GM19238 (cell line): Measurements from ENCODE around the gene DDX6.
"Not testable (repeated sequence)": the region's sequence is repeated elsewhere in the genome, so short reads cannot be mapped to it uniquely, and the experiment has no call there.

ENCODE experiments used
- DNase-seq: peaks from one replicate; pipeline ENCODE4 v3.0.0; 2011; ENCODE audit warnings: low spot score; ENCODE audit not compliant: insufficient read length

Gene DDX6, protein sequence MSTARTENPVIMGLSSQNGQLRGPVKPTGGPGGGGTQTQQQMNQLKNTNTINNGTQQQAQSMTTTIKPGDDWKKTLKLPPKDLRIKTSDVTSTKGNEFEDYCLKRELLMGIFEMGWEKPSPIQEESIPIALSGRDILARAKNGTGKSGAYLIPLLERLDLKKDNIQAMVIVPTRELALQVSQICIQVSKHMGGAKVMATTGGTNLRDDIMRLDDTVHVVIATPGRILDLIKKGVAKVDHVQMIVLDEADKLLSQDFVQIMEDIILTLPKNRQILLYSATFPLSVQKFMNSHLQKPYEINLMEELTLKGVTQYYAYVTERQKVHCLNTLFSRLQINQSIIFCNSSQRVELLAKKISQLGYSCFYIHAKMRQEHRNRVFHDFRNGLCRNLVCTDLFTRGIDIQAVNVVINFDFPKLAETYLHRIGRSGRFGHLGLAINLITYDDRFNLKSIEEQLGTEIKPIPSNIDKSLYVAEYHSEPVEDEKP

DNA sequence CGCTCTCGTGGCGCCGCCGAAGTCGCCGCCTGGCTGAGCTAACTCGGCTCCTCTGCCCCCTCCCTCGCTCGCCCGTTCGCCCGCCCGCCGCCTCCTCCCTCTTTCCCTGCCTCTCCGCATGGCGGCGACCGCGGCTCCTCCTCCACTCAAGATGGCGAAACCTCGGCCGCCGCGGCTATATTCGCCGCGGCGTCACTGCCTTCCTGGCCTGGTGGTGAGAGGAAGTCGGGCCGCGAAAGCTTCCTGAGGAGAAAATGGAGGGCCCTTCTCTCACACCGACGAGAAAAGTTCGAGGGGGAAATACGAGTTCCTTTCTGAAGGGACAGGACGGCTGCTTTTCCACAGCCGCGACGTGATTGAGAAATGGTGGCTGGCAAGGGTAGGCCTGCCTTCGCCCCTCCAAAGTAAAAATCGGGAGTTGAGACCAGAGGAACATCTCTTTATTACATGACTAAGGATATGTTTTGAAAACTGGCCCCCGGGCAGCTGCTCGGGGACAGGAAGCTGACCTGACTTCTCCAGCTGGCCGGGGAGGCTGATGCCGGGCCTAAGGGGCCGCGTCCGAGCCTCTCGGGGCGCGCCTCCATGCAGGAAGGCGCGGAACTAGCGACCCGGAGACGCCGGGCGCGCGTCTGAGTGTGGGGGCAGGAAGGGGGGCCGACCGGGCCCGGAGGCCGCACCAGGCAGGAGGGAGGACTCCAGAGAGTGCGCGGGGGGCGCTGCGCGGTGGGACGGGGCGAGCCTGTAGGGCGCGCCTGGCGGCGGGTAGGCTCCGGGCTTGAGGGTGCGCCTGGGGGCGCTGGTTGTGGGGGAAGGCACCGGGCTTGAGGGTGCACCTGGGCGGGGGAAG lies at the start of gene DDX6:
DDX6 (minus strand) TSS at position 54 of the 850 bp plus-strand sequence. CDS start 4,913 bp downstream, outside the sequence.
- peak; percentile 74 for DNase-seq

DNA sequence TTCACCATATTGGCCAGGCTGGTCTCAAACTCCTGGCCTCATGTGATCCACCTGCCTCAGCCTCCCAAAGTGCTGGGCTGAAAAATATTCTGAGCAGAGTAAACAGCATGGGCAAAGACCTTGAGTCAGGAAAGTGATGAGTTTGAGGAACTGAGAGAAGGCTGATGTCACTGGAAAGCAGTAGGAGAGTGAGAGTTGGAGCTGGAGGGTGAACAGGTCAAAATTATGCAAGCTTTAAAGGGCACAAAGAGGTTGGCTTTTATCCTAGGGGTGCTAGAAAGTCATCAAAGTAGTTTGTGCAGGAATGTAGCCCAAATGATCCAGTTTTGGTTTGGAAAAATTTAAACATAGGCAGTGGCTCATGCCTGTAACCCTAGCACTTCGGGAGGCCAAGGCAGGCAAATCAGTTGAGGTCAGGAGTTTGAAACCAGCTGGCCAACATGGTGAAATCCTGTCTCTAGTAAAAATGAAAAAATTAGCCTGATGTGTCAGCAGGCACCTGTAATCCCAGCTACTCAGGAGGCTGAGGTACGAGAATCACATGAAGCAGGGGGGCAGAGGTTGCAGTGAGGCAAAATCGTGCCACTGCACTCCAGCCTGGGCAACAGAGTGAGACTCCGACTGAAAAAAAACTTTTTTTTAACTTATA lies 48.1 kb upstream of the DDX6 start:
- DNase-seq = peak; percentile 17

DNA sequence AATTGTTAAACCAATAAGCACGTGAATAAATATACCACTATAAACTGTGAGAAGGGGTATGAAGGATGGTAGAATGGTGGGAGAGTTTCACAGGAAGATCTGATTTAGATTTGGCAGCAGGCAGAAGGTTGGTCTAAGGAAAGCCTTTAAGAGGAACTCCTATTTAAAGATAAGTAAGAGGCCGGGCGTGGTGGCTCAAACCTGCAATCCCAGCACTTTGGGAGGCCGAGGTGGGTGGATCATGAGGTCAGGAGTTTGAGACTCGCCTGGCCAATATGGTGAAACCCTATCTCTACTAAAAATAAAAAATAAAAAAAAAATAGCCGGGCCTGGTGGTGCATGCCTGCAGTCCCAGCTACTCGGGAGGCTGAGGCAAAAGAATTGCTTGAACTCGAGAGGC lies 46.9 kb upstream of the DDX6 start:
- DNase-seq = no peak

DNA sequence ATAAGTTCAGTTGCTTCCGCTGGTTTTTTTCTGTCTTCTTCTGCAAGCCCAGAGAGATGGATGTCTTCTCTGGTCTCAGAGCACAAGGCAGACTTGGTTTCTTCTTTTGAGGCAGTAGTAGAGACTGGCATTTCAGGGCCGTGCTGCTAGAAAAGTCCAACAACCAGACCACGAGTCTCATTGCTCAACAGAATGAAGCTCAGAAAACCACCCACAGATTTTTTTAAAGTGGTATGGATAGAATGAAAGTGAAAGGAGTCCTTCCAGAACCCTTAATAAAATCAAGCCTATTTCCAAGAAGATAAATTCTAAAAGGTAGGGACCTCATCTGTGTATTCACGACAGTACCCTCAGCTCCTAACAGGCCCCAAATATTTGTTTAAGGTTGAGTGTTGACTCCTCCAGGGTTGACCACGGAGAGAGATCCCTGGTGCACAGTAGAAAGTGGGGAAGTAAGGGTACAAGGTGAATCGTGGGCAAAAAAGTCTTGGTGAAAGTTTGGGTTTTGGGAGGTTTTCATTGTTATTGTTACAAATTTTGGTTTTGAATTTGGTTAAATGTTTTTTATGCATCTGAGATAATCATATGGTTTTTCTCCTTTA lies 43.6 kb upstream of the DDX6 start:
- DNase-seq = no peak

DNA sequence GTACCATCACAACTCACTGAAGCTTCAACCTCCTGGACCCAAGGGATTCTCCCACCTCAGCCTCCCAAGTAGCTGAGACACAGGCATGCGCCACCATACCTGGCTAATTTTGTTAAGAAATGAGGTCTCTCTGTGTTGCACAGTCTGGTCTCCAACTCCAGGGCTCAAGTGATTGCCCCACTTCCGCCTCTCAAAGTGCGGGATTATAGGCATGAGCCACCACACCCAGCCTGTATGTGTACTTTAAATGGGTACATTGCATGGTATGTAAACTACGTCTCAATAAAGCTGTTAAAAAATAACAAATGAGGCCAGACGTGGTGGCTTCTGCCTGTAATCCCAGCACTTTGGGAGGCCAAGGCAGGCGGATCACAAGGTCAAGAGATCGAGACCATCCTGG lies 36.2 kb upstream of the DDX6 start:
- DNase-seq = no peak

DNA sequence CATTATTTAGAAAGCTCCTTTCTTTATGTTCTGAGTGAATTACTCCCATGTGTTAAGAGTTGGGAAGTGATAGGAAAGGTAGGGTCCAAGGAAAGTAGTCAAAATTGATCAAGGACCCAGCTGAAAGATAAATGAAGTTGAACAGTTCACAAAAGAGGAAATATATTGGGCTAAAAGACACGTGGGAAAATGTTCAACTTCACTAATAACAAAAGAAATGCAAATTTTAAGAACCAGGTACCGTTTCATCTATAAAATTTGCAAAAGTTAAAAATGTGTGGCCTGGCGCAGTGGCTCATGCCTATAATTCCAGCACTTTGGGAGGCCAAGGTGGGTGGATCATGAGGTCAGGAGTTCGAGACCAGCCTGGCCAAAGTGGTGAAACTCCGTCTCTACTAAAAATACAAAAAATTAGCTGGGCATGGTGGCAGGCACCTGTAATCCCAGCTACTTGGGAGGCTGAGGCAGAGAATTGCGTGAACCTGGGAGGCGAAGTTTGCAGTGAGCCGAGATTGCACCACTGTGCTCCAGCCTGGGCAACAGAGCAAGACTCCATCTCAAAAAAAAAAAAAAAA lies 32.1 kb upstream of the DDX6 start:
- DNase-seq = not testable (repeated sequence)

DNA sequence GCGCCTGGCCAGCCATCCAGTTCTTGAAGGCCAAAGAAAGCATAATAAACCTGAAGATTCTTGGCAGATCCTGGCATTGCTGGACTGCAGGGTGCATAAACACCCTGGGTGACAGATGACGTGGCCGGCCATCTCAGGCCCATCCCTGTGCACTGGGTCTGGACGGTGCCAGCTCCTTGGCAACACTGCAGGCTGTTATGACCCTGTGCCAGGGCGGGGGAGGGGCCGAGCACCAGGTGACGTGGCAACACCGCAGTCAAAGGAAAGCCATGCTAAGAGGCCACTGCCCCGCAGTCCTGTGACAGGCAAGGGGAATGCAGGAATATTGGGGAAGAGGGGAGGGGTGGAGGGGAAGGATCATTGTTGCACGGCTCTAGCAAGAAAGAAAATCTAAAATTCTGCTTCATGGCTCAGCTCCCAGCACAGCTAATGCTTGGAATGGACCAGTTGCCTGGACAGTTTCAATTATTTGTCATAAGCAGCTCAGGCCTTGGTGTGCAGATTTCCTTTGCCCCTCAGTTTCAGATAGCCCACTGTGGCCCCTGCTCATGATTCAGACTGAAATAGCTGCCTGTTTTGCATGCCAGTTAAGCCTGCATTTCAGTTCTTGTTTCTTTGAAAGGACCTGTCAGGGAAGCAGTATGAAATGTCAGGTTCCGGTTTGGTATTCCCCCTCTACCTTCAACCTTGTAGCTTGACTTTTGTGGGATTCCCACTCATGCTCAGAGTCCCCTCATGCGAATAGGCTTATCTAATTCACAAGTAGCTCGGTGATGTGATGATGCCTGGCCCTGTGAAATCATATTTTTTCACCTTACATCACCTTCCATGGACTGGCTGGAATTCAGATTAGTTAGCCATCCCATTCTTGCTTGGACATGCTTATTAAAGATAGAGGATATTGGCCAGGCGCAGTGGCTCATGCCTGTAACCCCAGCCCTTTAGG lies 29.7 kb upstream of the DDX6 start:
- DNase-seq = peak; percentile 55

DNA sequence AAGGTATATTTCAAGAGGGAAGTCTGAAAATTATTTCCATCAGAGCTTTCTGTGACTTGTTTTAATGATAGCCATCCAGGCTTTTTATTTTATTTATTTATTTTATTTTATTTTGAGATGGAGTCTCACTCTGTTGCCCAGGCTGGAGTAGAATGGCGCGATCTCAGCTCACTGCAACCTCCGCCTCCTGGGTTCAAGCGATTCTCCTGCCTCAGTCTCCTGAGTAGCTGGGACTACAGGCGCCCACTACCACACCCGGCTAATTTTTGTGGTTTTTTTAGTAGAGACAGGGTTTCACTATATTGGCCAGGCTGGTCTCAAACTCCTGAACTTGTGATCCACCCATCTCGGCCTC lies 29.0 kb upstream of the DDX6 start:
- DNase-seq = not testable (repeated sequence)

DNA sequence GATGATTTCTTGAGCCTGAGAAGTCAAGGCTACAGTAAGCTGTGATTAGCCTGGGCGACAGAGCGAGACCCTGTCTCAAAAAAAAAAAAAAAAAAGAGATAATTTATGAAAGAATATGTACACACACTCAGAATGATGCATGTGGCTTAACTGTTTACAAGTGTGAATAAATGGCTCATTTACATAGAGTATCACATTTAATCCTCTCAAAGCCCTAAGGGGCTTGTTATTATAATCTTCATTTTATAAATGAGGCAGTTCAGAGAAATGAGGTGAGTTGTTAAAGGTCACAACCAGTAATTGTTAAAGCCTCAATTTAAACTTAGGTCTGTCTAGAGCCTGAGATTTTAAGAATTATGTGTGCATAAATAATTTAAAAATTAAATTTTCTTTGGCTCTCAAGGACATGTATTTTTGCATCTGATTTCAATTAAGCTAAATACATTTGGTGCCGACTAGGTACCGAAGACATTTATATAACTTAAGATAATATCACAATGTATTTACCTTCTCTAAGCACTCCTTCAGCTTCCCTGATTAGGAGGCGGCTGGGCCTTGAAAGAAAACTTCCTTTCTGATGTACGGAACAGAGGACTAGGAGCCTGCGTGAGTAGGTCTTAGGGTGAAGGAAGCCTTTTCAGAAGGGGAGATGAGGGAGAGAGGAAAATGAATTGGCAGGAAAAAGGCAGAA lies 28.5 kb upstream of the DDX6 start:
- DNase-seq = no peak

DNA sequence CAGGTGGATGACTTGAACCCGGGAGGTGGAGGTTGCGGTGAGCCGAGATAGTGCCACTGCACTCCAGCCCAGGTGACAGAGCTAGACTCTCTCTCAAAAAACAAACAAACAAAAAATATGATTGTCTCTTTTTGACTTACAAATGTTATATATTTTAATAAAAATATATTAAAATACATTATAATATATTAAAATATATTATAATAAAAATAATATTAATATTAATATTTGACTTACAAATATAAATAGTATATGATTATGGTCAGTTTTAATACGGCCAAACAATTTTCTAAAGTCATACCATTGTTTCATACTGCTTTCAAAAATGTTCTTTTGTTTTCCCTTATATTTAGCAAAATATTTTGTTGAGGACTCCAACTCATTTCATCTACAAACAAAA lies 27.2 kb upstream of the DDX6 start:
- DNase-seq = no peak

DNA sequence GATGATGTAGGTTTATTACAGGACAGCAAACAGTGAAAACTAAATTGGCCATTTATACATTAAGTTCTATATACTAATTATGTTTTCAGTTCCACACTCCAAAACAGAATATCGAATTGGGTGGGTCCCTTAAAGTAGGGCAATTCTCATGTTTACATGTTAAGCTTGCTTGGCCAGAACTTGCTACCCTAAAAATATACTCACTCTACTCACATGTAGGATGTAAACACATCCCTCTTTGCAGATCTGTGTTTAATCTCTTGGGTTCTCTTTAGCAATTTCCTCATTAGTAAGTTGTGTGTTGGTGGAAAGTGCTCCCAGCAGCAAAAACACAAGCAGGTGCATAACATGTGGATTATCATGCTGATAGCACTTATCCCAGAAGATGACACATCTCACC lies 22.6 kb upstream of the DDX6 start:
- DNase-seq = no peak

DNA sequence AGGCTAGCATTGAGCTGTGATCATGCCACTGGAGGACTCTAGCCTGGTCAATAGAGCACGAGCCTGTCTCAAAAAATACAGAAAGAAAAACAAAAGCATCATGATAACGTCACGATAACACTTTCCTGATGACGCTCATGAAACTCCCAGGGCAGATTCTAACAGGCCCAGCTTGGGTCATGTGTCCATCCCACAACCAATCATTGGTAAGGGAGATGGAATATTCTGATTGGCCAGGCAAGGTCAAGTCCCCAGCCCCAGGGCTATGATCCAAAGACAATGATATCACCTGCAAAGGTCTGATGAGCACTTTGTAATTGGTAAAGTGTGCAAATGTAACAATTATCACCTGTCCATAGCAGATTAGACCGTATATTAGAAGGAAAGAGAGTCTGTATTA lies 21.5 kb upstream of the DDX6 start:
- no peak for DNase-seq

DNA sequence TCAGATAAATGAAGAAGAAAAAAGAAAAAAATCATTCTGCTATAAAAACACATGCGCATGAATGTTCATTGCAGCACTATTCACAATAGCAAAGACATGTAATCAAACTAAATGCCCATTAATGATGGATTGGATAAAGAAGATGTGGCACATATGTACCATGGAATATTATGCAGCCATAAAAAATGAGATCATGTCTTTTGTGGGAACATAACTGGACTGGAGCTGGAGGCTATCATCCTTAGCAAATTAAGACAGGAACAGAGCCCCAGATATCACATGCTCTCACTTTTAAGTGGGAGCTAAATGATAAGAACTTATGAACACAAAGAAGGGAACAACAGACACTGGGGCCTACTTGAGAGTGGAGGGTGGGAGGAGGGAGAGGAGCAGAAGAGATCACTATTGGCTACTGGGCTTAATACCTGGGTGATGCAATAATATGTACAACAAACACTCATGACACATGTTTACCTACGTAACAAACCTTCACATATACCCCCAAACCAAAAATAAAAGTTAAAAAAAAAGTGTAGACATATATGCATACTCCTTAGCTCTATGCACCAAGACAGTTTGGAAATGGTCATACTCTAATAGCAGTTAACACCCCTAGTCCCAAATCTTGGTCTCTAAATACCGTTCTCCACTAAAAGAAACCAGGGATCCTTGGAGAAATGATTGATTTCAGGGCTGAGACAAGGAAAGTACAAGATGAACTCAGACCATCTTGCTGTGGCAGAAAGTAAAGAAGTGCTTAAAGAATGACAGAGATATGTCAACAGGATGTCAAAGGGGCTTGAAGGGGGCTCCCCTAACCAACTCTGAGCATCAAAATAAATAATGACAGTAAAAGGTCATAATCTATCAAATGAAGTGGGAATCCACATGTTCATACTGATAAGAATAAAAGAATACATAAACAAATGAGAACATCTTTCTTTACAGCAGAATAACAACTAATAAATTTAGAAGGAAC lies 17.1 kb upstream of the DDX6 start:
- no peak for DNase-seq

DNA sequence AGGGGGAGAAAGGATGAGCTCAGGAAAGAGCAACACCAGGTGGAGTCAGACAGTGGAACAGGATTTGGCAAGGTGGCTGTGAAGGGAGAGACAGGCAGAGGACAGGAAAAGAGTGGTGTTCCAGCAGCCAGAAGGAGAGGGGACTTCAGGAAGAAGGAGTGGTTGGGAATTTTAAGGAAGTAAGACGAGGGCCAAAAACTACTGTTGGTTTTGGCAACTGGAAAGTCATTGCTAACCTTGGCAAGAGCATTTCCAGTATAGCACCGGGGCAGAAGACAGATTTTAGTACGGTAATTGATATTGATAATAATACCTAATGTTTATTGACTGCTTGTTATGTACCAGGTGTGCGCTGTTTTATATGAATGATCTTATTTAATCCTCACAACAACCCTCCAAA lies 15.4 kb upstream of the DDX6 start:
- DNase-seq = no peak

DNA sequence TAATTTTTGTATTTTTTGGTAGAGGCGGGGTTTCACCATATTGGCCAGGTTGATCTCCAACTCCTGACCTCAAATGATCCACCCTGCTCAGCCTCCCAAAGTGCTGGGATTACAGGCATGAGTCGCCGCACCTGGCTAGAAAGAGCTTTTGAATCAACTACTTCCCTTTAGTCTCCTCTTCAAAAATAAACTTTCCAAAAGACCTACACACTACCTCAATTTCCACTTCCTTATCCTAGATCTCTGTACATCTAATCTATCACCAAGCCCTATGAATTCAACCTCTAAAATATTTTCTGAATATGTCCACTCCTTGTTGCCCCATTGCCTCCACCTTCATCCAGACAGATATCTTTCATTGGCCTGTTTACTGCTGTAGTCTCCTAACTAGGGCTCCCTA lies 13.1 kb upstream of the DDX6 start:
- no peak for DNase-seq

DNA sequence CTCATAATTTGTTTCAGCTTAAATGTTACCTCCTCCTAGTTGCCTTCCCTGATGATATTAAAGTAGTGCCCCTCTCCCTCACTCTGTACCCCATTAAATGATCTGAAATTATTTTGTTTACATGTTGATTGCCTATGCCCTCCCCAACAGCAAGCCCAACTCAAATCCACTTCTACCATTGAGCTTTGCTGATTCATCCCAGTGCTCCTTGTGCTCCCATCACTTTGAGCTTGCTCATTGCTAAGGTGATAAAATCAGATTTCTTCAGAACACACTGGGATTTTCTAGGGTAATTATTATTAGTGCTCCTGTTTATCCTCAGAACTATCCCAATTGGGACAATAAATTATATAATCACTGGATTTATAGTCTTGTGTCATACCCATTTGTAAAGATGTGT lies 8.4 kb upstream of the DDX6 start:
- no peak for DNase-seq

DNA sequence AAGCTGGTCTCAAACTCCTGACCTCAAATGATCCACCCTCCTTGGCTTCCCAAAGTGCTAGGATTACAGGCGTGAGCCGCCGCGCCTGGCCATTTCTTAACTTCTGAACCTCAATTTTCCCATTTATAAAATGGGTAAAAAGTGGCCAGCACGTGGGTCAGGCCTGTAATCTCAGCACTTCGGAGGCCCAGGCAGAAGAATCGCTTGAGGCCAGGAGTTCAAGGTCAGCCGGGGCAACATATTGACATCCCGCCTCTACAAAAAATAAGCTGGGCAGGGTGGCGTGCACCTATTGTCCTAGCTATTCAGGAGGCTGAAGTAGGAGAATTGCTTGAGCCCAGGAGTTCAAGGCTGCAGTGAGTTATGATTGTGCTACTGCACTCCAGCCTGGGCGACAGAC lies 6.5 kb upstream of the DDX6 start:
- DNase-seq = no peak

DNA sequence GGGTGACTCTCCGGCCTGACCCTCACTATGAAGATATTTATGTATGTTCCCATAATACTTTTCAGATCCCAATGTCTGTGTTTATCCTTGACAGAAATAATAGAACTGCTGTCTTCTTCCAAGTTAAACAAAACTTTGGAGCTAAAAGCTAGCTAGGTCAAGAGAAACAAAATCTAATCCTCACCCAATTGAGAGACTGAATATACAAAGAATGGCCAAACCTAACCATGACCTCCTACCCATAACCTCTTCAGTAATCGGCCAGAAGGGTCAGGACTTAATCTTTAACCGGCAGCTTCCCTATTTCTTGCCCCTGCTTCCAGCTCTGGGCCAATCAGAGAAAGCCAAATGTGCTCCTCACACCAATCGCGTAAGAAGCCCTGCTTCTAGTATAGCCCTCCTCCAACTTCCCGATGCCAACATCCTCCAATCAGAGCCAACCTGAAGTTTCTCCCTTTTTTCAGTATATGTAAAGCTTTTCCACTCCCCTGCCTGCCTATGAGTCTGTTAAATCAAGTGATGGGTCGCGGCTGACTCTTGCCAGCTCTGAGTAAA lies 1.7 kb upstream of the DDX6 start:
- DNase-seq = peak; percentile 76
